Measurements from ENCODE around the gene GLP1R.

The GLP1R gene

DNA sequence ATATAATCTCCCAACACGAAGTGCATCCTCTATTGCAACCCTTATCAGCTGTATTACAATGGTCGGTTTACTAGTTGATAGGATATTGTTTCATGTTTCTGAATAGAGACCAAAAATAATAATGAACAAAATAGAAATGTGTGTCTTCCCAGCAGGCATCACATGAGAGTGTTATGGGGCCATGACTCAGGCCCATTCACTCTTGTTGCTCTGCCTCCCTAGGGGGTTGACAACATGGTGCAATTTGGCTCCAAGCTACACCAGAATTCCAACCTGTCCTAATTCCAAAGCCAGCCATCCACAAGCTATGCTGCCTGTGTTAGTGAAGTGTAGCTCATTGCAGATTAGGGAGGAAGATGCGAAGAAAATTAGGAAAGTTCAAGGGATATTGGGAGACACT lies 79.5 kb downstream of the GLP1R start:
- TF ChIP-seq GATA3 (IDR thresholded peaks at IDR 0.05; ENCODE audit: low read depth, low read length) (no peak), GATA2 (IDR thresholded peaks at IDR 0.05; ENCODE audit: low read depth, low read length) (no peak)

DNA sequence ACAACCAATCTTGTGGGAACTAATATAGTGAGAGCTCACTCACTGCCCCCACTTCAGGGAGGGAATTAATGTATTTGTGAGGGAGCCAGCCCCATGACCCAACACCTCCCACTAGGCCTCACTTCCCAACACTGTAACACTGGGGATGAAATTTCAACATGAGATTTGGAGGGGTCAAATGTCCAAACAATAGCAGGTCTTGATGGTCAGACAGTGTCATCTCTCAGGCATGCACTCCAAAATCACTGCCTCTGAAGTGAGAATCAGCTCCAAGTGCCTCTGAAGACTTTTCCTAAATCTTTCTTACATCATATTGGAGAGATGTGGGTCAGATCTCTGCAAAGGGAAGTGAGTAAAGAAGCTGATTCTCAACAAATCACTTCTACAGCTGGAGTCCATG lies 80.3 kb downstream of the GLP1R start:
- TF ChIP-seq GATA3 (IDR thresholded peaks at IDR 0.05; ENCODE audit: low read depth, low read length) (no peak), GATA2 (IDR thresholded peaks at IDR 0.05; ENCODE audit: low read depth, low read length) (no peak)

GRCh38 chr6:39130691-39131090 lies 82.1 kb downstream of the GLP1R start:
- TF ChIP-seq GATA3 (IDR thresholded peaks at IDR 0.05; ENCODE audit: low read depth, low read length) (no peak), GATA2 (IDR thresholded peaks at IDR 0.05; ENCODE audit: low read depth, low read length) (no peak)

DNA sequence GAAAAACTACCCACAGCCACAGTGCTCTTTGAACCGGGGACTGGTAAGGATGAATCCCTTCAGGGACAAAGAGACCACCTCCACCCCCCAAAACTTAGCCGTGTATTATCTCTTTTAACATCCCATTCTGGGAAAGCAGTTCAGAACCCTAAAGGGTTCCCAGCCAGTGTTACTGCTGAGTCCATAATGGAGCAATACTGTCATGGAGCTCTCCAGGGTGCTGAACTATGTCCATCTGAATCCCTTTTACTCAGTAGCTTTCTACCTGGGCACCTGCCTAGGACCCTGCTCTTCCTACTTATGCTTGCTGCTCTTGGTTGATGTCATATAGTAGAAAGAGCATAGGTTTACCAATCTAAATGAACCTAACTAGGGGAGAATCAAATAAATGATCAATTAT lies 88.7 kb downstream of the GLP1R start:
- TF ChIP-seq GATA2 (IDR thresholded peaks at IDR 0.05; ENCODE audit: low read depth, low read length) (no peak), GATA3 (IDR thresholded peaks at IDR 0.05; ENCODE audit: low read depth, low read length) (no peak)

Measured in SH-SY5Y (cell line).